ENCODE measurements around the gene ABL2. TPM values are rescaled to one million over a fixed set of nuclear protein-coding genes. Genes with fewer than 3 reads are reported as not detected.
"Not testable (repeated sequence)": the region's sequence is repeated elsewhere in the genome, so short reads cannot be mapped to it uniquely, and the experiment has no call there.

Gene ABL2
- total and polyA plus RNA-seq, 2 donors (not counting 3 experiments of a cell fraction or from before 2014, with no cell fraction given), result 41.8 to 158 TPM

DNA sequence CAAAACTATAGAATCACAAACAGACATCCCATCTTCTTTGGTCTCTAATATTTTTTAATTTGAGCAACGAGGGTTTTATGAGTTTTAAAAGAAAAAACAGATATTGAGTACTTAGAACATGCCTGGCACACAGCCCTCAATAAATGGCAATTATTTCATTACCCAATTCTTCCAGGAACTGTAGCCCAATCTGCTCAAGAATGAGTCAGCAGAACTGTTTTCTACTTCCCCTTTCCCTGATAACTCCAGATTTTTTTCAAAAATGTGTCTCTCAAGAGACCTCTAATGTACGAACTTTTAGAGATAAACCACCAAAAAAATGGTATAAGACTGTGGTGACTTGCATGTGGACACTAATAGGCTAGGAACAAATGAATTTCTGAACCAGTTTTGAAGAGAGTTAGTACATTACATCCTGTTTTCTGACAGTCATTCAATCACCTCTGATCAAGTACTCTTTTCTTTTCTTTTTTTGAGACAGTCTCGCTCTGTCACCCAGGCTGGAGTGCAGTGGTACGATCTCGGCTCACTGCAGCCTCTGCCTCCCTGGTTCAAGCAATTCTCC lies 11.5 kb downstream of the ABL2 start:
- BruUV-seq (replicated peaks), result no TSS peak
- TF ChIP-seq FOS (IDR thresholded peaks at IDR 0.05; ENCODE audit: borderline replicate concordance, insufficient read depth, low read length), result peak; percentile 51
- no peak for TF ChIP-seq POLR2AphosphoS5 (IDR thresholded peaks at IDR 0.05; ENCODE audit: insufficient read depth, low read depth, low read length)
- Histone ChIP-seq H3K27me3 (ENCODE audit: control insufficient read depth in 2 of 2, insufficient read depth in 2 of 2, low read length in 2 of 2) (no peaks in the 10 kb centered on the region), H3K4me1 (ENCODE audit: control insufficient read depth, extremely low read depth, insufficient read depth, low read length) (peaks cover 6% of the 10 kb centered on the region), H3K9ac (replicated peaks; ENCODE audit: extremely low read depth, insufficient read depth, low read length) (no peak overlapping the region), H4K20me1 (replicated peaks; ENCODE audit: control insufficient read depth, extremely low read depth, insufficient read depth, low read length) (no peaks in the 10 kb centered on the region), H2AFZ (ENCODE audit: low read depth, low read length) (peak overlapping the region; percentile 75), H3K4me2 (ENCODE audit: insufficient read depth, low read length) (peak overlapping the region; percentile 1), H3K4me3 (replicated peaks in 1 of 3; ENCODE audit: insufficient read depth in 1 of 3, low read depth in 1 of 3, low read length in 3 of 3) (no peak overlapping the region), H3K79me2 (ENCODE audit: control insufficient read depth, insufficient read depth, low read length) (peaks cover 43% of the 10 kb centered on the region), H3K9me3 (replicated peaks; ENCODE audit: control insufficient read depth, insufficient read depth, low read length) (no peaks in the 10 kb centered on the region), H3K9me1 (replicated peaks; ENCODE audit: control insufficient read depth, extremely low read depth, insufficient read depth, low read length) (no peaks in the 10 kb centered on the region), H3K27ac (ENCODE audit: insufficient read depth, low read depth, low read length) (peak overlapping the region; percentile 48), H3K36me3 (ENCODE audit: control insufficient read depth in 2 of 2, extremely low read depth in 1 of 2, insufficient read depth in 2 of 2, low read length in 2 of 2) (peaks cover 0 to 3% of the 10 kb centered on the region in 2 experiments)
- ChIA-PET POLR2A (no interaction called here), CTCF (interaction anchor here (1.0 kb wide), 1 partner anchor 8 kb away, joined by 3 read pairs; no protein-coding TSS in a partner anchor)
- peak; percentile 68 for FAIRE-seq
- dilution Hi-C loops (cut with MboI; ENCODE audit: extremely low pct_ligation_motif_present, low sequenced_read_pairs) (no loop called here), intact Hi-C loops (cut with micrococcal nuclease) (no loop called here)
- peak; percentile 64 for DNase-seq (ENCODE audit: low read depth, low spot score)

DNA sequence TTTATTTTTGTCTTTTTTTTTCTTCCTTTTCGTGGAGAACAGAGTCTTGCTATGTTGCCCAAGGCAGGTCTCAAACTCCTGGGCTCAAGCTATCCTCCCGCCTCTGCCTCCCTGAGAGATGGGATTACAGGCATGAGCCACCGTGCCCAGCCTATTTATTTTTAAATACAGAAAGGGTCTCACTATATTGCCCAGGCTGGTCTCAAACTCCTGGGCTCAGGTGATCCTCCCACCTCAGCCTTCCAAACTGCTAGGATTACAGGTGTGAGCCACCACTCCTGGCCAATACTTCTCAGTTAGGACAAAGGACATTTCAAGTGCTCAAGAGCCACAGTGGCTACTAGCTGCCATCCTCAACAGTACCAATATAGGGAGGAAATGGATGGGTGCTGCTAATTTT lies 16.2 kb downstream of the ABL2 start:
- H3K4me2 ChIP-seq (ENCODE audit: insufficient read depth, low read length); DNase-seq (ENCODE audit: low read depth, low spot score); BruUV-seq (replicated peaks); H3K9ac ChIP-seq (replicated peaks; ENCODE audit: extremely low read depth, insufficient read depth, low read length); H4K20me1 ChIP-seq (replicated peaks; ENCODE audit: control insufficient read depth, extremely low read depth, insufficient read depth, low read length); H3K9me3 ChIP-seq (replicated peaks; ENCODE audit: control insufficient read depth, insufficient read depth, low read length); FAIRE-seq; CTCF ChIA-PET; H3K4me3 ChIP-seq (replicated peaks in 1 of 3; ENCODE audit: insufficient read depth in 1 of 3, low read depth in 1 of 3, low read length in 3 of 3); H2AFZ ChIP-seq (ENCODE audit: low read depth, low read length); POLR2A ChIA-PET; H3K27me3 ChIP-seq (ENCODE audit: control insufficient read depth in 2 of 2, insufficient read depth in 2 of 2, low read length in 2 of 2); dilution Hi-C loops (cut with MboI; ENCODE audit: extremely low pct_ligation_motif_present, low sequenced_read_pairs); H3K9me1 ChIP-seq (replicated peaks; ENCODE audit: control insufficient read depth, extremely low read depth, insufficient read depth, low read length); H3K36me3 ChIP-seq (ENCODE audit: control insufficient read depth in 2 of 2, extremely low read depth in 1 of 2, insufficient read depth in 2 of 2, low read length in 2 of 2); H3K4me1 ChIP-seq (ENCODE audit: control insufficient read depth, extremely low read depth, insufficient read depth, low read length); intact Hi-C loops (cut with micrococcal nuclease); H3K27ac ChIP-seq (ENCODE audit: insufficient read depth, low read depth, low read length): not testable (repeated sequence)
- peaks cover 49% of the 10 kb centered on the region for H3K79me2 ChIP-seq (ENCODE audit: control insufficient read depth, insufficient read depth, low read length)

All from endothelial cell of umbilical vein (primary cell).